ENCODE data around the gene UBALD2.

UBALD2 gene

GRCh38 chr17:76272541-76273444 is 7.6 kb downstream of the UBALD2 start:
- TF ChIP-seq CTCF (IDR thresholded peaks at IDR 0.05; ENCODE audit: low read depth, low read length), result no peak
- no peak overlapping the region for H3K4me3 ChIP-seq (ENCODE audit: low read depth, low read length)

- no peak overlapping the region for H3K4me3 ChIP-seq (ENCODE audit: low read depth, low read length)
- no peak for TF ChIP-seq CTCF (IDR thresholded peaks at IDR 0.05; ENCODE audit: low read depth, low read length)
Observed at GRCh38 chr17:76273445-76274111, 8.4 kb downstream of the UBALD2 start.

GRCh38 chr17:76274112-76274956 is 9.2 kb downstream of the UBALD2 start:
- no peak overlapping the region for H3K4me3 ChIP-seq (ENCODE audit: low read depth, low read length)

GRCh38 chr17:76275382-76276068 is 10.4 kb downstream of the UBALD2 start:
- no peak overlapping the region for H3K4me3 ChIP-seq (ENCODE audit: low read depth, low read length)
- no peak for TF ChIP-seq CTCF (IDR thresholded peaks at IDR 0.05; ENCODE audit: low read depth, low read length)

More at GRCh38 chr17:76274112-76274956, 9.2 kb downstream of the UBALD2 start:
- no peak for TF ChIP-seq CTCF (IDR thresholded peaks at IDR 0.05; ENCODE audit: low read depth, low read length)

GRCh38 chr17:76276069-76276431 is 10.9 kb downstream of the UBALD2 start:
- no peak for TF ChIP-seq CTCF (IDR thresholded peaks at IDR 0.05; ENCODE audit: low read depth, low read length)
- H3K4me3 ChIP-seq (ENCODE audit: low read depth, low read length), result no peak overlapping the region

GRCh38 chr17:76276461-76277299 is 11.5 kb downstream of the UBALD2 start:
- no peak for TF ChIP-seq CTCF (IDR thresholded peaks at IDR 0.05; ENCODE audit: low read depth, low read length)

More at GRCh38 chr17:76276461-76277299, 11.5 kb downstream of the UBALD2 start:
- no peak overlapping the region for H3K4me3 ChIP-seq (ENCODE audit: low read depth, low read length)
